IgD-negative memory B cell (primary cell): ENCODE results near the gene CNGA1. TPM values are rescaled to one million over a fixed set of nuclear protein-coding genes. Genes with fewer than 3 reads are reported as not detected.
"Not testable (repeated sequence)": the region's sequence is repeated elsewhere in the genome, so short reads cannot be mapped to it uniquely, and the experiment has no call there.

Experiments used
- H3K27ac Mint-ChIP-seq, 3 donors: one replicate each; pipeline ENCODE4 v1.8.0; 2020 to 2022; ENCODE audit warnings: mild to moderate bottlenecking in 3 of 3, mixed read lengths in 3 of 3, moderate library complexity in 1 of 3
- H3K27me3 Mint-ChIP-seq: one replicate; pipeline ENCODE4 v1.8.0; 2021; ENCODE audit warnings: mixed read lengths
- H3K36me3 Mint-ChIP-seq: one replicate; pipeline ENCODE4 v1.8.0; 2020; ENCODE audit warnings: mild to moderate bottlenecking, mixed read lengths
- H3K4me1 Mint-ChIP-seq, 3 donors: one replicate each; pipeline ENCODE4 v1.8.0; 2020 to 2022; ENCODE audit warnings: mixed read lengths in 3 of 3, mild to moderate bottlenecking in 1 of 3
- H3K4me3 Mint-ChIP-seq, 4 donors: one replicate each; pipeline ENCODE4 v1.8.0; 2020 to 2022; ENCODE audit warnings: mild to moderate bottlenecking in 4 of 4, mixed read lengths in 4 of 4, moderate library complexity in 3 of 4
- H3K9me3 Mint-ChIP-seq, 3 donors: one replicate each; pipeline ENCODE4 v1.8.0; 2020 to 2021; ENCODE audit warnings: mixed read lengths in 3 of 3, mild to moderate bottlenecking in 1 of 3
- polyA plus RNA-seq: library from polyadenylated mRNA; unstranded; fragments of 300-500 nt; fragmentation: Illumina TruSeq; gene quantifications from one replicate; pipeline ENCODE4 v1.2.3, GENCODE V29; 2021

Gene CNGA1
- polyA plus RNA-seq, 1 donor from 2014 or later, result not detected

GRCh38 chr4:47968847-47969246 lies 47.6 kb downstream of the CNGA1 start:
- Mint-ChIP-seq H3K27me3 (no peaks in the 10 kb centered on the region), H3K4me1 (peaks cover 5 to 8% (median 6%) of the 10 kb centered on the region in 3 donors), H3K36me3 (peaks cover 2% of the 10 kb centered on the region), H3K27ac (no peak overlapping the region), H3K9me3 (no peaks in the 10 kb centered on the region), H3K4me3 (no peak overlapping the region)

- H3K27ac Mint-ChIP-seq, result no peak overlapping the region
- peaks cover 0 to 1% (median 0%) of the 10 kb centered on the region in 3 donors for H3K9me3 Mint-ChIP-seq
- no peak overlapping the region for H3K4me3 Mint-ChIP-seq
- H3K27me3 Mint-ChIP-seq, result peaks cover 6% of the 10 kb centered on the region
- no peaks in the 10 kb centered on the region for H3K4me1 Mint-ChIP-seq
- H3K36me3 Mint-ChIP-seq, result peaks cover 3% of the 10 kb centered on the region
Measured at GRCh38 chr4:47954677-47955076, 61.8 kb downstream of the CNGA1 start.

- H3K27me3 Mint-ChIP-seq, result peaks cover 6% of the 10 kb centered on the region
- peaks cover 3% of the 10 kb centered on the region for H3K36me3 Mint-ChIP-seq
- peaks cover 0 to 3% (median 0%) of the 10 kb centered on the region in 3 donors for H3K9me3 Mint-ChIP-seq
- H3K27ac Mint-ChIP-seq, result no peak overlapping the region
- no peaks in the 10 kb centered on the region for H3K4me1 Mint-ChIP-seq
- no peak overlapping the region for H3K4me3 Mint-ChIP-seq
Measured at GRCh38 chr4:47954245-47954644, 62.2 kb downstream of the CNGA1 start.

DNA sequence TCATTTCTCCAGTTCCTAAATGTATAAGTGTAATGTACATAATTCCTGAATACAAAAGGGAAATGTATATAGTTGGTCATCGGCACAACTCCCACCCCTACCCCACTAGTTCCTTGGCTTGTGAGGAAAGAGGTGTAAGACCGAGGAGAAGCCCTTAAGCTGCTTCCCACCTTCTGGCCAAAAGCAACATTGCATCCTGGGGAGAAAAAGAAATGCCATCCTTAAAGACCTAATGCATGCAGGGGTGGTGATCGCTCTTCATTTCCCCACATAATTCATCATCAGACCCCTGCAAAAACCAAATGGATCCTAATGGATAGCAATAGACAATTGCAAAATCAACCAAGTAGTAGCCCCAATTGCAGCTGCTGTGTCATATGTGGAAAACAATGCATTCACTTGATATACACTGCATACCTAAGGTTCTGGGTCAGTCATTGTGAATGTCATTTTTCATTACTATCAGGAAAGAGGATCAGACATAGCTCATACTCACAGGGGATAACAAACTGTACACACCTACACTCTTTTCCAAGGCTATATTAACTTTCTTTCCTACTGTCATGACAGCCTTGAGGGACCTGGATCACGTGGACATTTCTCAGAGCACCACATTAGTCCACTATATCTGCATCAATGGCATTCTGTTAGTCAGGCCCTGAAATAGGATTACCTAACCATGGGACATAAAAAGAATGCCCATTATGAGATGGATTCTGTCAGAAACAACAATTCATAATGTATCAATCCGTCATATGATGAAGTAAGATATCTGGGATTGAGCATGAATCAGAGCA lies 70.4 kb downstream of the CNGA1 start:
- H3K36me3 Mint-ChIP-seq, result no peaks in the 10 kb centered on the region
- H3K4me3 Mint-ChIP-seq, result no peak overlapping the region
- H3K4me1 Mint-ChIP-seq, result no peaks in the 10 kb centered on the region
- H3K9me3 Mint-ChIP-seq, result peaks cover 0 to 3% (median 0%) of the 10 kb centered on the region in 3 donors
- H3K27me3 Mint-ChIP-seq, result peaks cover 9% of the 10 kb centered on the region
- no peak overlapping the region for H3K27ac Mint-ChIP-seq

- Mint-ChIP-seq H3K4me3 (no peak overlapping the region), H3K27me3 (peaks cover 5% of the 10 kb centered on the region), H3K27ac (no peak overlapping the region), H3K36me3 (no peaks in the 10 kb centered on the region), H3K9me3 (no peaks in the 10 kb centered on the region), H3K4me1 (no peaks in the 10 kb centered on the region)
Measured at GRCh38 chr4:47942081-47942819, 74.2 kb downstream of the CNGA1 start.

DNA sequence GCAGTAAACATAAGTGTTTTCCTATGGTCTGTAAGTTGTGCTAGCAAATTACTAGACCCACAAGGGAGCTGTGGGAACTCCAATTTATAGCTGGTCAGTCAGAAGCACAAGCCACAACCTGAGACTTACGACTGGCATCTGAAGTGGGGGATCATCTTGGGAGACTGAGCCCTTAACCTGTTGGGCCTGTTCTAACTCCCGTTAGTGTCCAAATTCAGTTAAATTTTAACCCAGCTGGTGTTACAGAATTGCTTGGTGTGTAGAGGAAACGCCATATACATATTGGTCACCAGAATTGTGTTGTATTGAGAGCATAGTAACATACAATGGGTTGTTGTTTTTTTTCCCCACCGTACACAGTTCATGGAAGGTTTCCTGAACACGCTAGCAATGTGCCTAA lies 77.0 kb downstream of the CNGA1 start:
- no peaks in the 10 kb centered on the region for H3K9me3 Mint-ChIP-seq
- no peaks in the 10 kb centered on the region for H3K36me3 Mint-ChIP-seq
- H3K27ac Mint-ChIP-seq, result peak overlapping the region in 1 of 3 donors; percentile 5
- peaks cover 5% of the 10 kb centered on the region for H3K27me3 Mint-ChIP-seq
- H3K4me3 Mint-ChIP-seq, result no peak overlapping the region
- no peaks in the 10 kb centered on the region for H3K4me1 Mint-ChIP-seq

GRCh38 chr4:47936336-47936735 lies 80.1 kb downstream of the CNGA1 start:
- Mint-ChIP-seq H3K27ac (no peak overlapping the region), H3K4me1 (no peaks in the 10 kb centered on the region), H3K4me3 (no peak overlapping the region), H3K27me3 (peaks cover 3% of the 10 kb centered on the region), H3K36me3 (no peaks in the 10 kb centered on the region), H3K9me3 (no peaks in the 10 kb centered on the region)

DNA sequence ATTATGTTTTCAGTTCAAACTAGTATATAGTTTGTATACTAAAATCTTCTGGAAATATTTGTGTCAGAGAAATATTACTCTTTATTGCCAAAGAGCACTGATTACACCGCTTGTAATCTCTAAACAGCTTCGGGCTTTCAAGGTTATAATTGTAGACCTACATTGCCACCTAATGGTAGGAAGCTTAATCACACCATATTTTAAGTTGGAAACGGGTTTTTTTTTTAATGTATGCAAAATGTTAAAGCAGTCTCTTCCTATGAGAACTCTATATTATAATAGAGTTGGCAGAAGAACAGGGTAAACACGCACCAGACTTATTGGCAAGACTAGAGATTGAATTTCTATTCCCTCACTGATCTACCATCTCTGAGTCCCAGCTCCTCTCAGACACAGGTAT lies 82.6 kb downstream of the CNGA1 start:
- Mint-ChIP-seq H3K36me3 (no peaks in the 10 kb centered on the region), H3K4me3 (no peak overlapping the region), H3K27me3 (peaks cover 5% of the 10 kb centered on the region), H3K27ac (no peak overlapping the region), H3K9me3 (no peaks in the 10 kb centered on the region), H3K4me1 (peaks cover 4 to 11% (median 8%) of the 10 kb centered on the region in 3 donors)

- Mint-ChIP-seq H3K36me3 (no peaks in the 10 kb centered on the region), H3K27me3 (peaks cover 9% of the 10 kb centered on the region), H3K9me3 (no peaks in the 10 kb centered on the region), H3K4me1 (peaks cover 9 to 23% (median 15%) of the 10 kb centered on the region in 3 donors), H3K4me3 (no peak overlapping the region), H3K27ac (no peak overlapping the region)
Measured at GRCh38 chr4:47930971-47931804, 85.3 kb downstream of the CNGA1 start.

DNA sequence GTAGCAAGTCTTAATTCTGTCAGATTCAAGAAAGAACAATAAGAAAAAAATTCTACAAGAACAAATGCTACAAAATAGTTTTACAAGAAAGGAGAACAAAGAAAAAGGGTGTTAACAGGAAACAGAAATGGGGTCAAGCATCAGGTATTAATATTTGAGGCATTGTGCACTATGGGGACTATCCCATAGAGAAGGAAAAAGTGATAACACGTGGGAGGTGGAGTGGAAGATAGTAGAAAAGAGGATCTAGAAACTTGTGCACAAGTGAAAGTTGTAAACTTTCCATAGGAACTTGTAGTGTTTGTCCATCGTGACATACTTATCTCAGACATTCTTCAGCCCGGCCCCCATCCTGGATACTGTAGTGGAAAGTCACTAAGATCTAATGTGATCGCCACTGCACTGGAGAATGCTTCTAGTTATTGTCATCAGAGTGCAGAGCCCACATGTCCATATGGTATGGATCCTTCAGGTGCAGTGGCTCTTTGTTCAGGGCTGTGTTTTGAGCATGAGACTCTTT lies 86.7 kb downstream of the CNGA1 start:
- no peaks in the 10 kb centered on the region for H3K9me3 Mint-ChIP-seq

GRCh38 chr4:47926667-47927258 lies 89.7 kb downstream of the CNGA1 start:
- H3K4me1 Mint-ChIP-seq, result peaks cover 18 to 27% (median 23%) of the 10 kb centered on the region in 3 donors
- H3K4me3 Mint-ChIP-seq, result peak overlapping the region in 2 of 4 donors; percentile 2 to 83
- H3K36me3 Mint-ChIP-seq, result no peaks in the 10 kb centered on the region
- H3K9me3 Mint-ChIP-seq, result no peaks in the 10 kb centered on the region
- peaks cover 9% of the 10 kb centered on the region for H3K27me3 Mint-ChIP-seq
- peak overlapping the region in 1 of 3 donors; percentile 47 for H3K27ac Mint-ChIP-seq

More for the DNA sequence above, 86.7 kb downstream of the CNGA1 start:
- Mint-ChIP-seq H3K36me3 (no peaks in the 10 kb centered on the region), H3K27me3 (peaks cover 9% of the 10 kb centered on the region), H3K4me1 (peaks cover 9 to 23% (median 15%) of the 10 kb centered on the region in 3 donors), H3K4me3 (no peak overlapping the region), H3K27ac (peak overlapping the region in 1 of 3 donors; percentile 6)

DNA sequence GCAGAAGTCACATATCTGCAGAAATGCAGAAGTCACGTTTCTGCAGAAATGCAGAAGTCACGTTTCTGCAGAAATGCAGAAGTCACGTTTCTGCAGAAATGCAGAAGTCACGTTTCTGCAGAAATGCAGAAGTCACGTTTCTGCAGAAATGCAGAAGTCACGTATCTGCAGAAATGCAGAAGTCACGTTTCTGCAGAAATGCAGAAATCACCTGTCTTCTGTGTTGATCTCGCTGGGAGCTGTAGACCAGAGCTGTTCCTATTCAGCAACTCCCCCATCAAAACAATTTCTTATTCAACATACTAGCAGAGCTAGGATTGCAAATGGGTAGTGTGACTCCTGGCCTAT lies 93.2 kb downstream of the CNGA1 start:
- H3K27me3 Mint-ChIP-seq, H3K4me3 Mint-ChIP-seq, H3K36me3 Mint-ChIP-seq, H3K9me3 Mint-ChIP-seq: not testable (repeated sequence)
- Mint-ChIP-seq H3K27ac (peak overlapping the region in 1 of 3 donors; percentile 39), H3K4me1 (peaks cover 10 to 15% (median 14%) of the 10 kb centered on the region in 3 donors)

DNA sequence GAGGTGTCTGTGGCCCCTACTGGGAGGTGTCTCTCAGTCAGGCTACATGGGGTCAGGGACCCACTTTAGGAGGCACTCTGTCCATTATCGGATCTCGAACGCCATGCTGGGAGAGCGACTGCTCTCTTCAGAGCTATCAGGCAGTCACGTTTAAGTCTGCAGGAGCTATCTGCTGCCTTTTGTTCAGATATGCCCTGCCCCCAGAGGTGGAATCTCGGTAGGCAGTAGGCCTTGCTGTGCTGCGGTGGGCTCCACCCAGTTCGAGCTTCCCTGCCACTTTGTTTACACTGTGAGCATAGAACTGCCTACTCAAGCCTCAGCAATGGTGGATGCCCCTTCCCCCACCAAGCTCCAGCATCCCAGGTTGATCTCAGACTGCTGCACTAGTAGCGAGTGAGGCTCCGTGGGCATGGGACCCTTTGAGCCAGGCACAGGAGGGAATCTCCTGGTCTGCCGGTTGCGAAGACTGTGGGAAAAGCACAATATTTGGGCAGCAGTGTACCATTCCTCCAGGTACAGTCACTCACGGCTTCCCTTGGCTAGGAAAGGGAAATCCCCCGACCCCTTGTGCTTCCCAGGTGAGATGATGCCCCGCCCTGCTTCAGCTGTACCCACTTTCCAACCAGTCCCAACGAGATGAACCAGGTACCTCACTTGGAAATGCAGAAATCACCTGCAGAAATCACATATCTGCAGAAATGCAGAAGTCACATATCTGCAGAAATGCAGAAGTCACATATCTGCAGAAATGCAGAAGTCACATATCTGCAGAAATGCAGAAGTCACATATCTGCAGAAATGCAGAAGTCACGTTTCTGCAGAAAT lies 93.8 kb downstream of the CNGA1 start:
- not testable (repeated sequence) for H3K27ac Mint-ChIP-seq, H3K36me3 Mint-ChIP-seq, H3K27me3 Mint-ChIP-seq, H3K9me3 Mint-ChIP-seq
- peak overlapping the region in 1 of 4 donors; percentile 38 for H3K4me3 Mint-ChIP-seq
- H3K4me1 Mint-ChIP-seq, result peaks cover 10 to 15% (median 14%) of the 10 kb centered on the region in 3 donors

DNA sequence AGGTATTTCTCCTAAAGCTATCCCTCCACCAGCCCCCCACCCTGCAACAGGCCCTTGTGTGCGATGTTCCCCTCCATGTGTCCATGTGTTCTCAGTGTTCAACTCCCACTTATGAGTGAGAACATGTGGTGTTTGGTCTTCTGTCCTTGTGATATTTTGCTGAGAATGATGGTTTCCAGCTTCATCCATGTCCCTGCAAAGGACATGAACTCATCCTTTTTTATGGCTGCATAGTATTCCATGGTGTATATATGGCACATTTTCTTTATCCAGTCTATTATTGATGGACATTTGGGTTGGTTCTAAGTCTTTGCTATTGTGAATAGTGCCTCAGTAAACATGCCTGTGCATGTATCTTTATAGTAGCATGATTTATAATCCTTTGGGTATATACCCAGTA lies 99.3 kb downstream of the CNGA1 start:
- H3K27ac Mint-ChIP-seq, H3K9me3 Mint-ChIP-seq, H3K27me3 Mint-ChIP-seq, H3K36me3 Mint-ChIP-seq: not testable (repeated sequence)
- Mint-ChIP-seq H3K4me1 (peaks cover 16 to 17% (median 16%) of the 10 kb centered on the region in 3 donors), H3K4me3 (peak overlapping the region in 1 of 4 donors; percentile 46)
